NCI-H146 (cell line): ENCODE results near the gene MNAT1.
A peak's percentile ranks its signal among the peaks of the same experiment; 100 is the strongest.
"Not testable (repeated sequence)": the region's sequence is repeated elsewhere in the genome, so short reads cannot be mapped to it uniquely, and the experiment has no call there.

ENCODE experiments used
- DNase-seq: peaks from one replicate; lab custom pipeline; 2025; lab: John Stamatoyannopoulos, UW

MNAT1 gene

DNA sequence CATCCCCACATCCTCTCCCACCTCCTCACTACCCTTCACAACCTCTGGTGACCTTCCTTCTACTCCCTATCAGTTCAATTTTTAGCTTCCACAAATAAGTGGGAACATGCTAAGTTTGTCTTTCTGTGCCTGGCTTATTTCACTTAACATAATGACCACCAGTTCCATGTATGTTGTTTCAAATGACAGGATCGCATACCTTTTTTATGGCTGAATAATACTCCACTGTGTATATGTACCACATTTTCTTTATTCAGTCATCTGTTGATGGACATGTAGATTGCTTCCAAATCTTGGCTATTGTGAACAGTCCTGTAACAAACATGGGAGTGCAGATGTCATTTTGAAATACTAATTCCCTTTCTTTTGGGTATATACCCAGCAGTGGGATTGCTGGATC, 147.7 kb downstream of the MNAT1 start:
- DNase-seq, result no peak

GRCh38 chr14:60884134-60884533, 149.6 kb downstream of the MNAT1 start:
- DNase-seq, result no peak

GRCh38 chr14:60890636-60891035, 156.1 kb downstream of the MNAT1 start:
- DNase-seq, result not testable (repeated sequence)

DNA sequence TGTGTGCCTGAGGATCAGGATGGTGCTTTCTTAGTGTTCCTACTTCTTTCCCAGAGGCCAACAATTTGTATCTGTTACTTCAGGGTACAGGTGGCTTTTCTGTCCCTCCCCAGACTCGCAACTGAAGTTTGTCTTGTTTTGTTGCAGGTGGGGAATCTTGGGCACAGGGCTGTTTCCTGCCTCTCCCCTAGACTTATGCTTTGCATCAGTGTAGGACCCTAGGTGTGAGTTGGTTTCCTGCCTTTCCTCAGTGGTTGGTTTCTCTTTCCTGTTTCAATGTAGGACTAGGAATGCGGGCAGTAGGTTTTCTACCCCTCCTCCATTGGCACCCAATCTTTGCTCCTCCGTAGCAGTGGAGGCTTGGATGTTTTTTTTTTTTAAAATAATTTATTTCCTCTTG, 159.3 kb downstream of the MNAT1 start:
- DNase-seq, result no peak

GRCh38 chr14:60904381-60904780, 169.8 kb downstream of the MNAT1 start:
- DNase-seq, result no peak

DNA sequence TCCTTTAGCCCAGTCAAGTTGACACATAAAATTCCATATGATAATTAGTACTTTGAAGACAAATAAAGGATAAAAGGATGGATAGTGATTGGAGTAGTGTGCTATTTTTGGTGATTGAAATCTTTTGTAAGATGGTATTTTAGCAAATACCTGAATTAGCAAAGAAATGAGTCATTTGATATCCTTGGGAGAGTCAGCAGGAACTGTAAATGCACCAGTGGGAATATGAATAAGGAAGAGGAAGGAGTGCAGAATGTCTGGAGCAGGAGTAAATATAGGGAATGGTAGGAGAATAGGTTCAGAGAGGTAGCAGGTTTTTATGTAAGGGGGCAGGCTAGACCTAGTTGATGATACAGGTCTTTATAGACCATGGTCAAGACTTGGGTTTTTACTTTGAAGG, 171.4 kb downstream of the MNAT1 start:
- no peak for DNase-seq

- no peak for DNase-seq
Measured at GRCh38 chr14:60915781-60916180, 181.2 kb downstream of the MNAT1 start.

GRCh38 chr14:60922050-60922449, 187.5 kb downstream of the MNAT1 start:
- no peak for DNase-seq

DNA sequence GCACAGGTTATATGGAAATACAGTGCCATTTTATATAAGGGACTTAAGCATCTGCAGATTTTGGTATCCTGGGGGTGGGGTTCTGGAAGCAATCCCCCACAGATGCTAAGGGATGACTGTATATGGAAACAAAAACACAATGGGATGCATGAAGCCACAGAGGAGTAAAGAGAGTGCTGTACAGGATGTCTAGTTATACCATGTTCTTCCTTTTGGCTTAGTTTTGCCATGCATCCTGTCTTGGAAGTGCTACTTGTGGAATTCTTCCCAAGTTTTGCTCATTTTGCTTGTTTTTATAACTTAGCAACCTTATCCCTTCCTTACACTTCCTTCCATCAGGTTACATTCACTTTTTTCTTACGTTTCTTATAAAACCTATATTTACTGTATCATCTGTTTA, 190.7 kb downstream of the MNAT1 start:
- no peak for DNase-seq

DNA sequence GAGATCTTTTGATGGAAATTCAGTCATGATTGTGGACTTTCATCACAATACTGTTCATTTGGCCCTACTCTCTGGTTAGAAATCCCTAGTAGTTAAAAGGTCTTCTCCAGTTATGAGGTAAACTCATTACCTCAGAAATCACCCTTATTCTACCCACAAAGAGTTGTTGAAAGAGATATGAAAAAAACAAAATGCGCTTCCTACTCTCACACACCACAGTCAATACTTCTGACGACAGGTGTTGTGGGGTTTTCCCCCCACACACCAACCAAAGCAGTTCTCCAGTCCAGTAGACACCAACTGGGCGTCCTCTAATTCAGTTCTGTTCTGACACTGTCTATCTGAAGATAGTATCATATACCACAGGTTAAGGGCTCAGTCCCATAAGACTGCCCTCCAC, 191.4 kb downstream of the MNAT1 start:
- DNase-seq, result no peak

GRCh38 chr14:60931218-60931617, 196.7 kb downstream of the MNAT1 start:
- peak; percentile 76 for DNase-seq

DNA sequence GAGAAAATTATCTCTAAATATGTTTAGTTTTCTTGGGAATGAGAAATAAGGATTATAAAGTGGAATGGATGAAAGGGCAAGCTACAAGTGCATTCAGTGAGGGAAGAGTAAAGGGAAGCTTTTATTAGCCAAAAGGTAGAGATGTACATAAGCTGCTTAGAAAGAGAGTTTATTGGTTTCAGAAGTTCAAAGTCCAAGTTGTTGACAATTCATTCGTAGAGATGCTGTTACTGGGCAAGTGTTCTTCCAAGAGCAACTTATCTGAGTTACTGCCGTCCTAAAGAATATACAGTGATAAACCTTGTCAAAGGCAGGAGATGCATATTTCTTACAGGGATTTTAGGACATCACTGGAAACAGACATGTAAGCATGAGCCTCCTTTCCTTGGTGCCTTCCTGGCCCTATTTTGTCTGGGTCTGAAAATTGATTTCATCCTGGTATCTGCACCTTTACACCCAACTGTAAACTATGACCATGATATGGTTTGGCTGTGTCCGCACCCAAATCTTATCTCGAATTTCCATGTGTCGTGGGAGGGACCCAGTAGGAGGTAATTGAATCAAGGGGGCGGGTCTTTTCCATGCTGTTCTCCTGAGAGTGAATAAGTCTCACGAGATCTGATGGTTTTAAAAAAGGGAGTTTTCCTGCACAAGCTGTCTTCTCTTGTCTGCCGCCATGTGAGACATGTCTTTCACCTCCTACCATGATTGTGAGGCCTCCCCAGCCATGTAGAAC, 199.5 kb downstream of the MNAT1 start:
- DNase-seq, result no peak

DNA sequence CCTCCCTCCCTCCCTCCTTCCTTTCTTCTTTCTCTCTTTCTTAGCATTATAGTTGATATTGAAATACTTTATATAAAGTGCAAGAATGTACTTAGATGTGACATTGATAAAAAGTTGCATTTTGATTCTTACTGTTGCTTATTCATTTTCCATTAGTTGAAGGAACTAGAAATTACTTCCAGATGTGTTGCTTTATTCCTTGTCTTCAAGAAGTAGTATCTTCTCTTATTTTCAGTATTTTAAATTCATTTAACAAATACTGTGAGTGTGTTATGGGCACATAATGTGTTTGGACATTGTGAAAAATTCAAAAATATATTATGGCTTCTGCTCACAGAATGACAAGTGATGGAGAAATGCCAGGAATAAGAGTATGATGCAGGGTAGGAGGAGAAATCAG, 200.8 kb downstream of the MNAT1 start:
- DNase-seq, result no peak

DNA sequence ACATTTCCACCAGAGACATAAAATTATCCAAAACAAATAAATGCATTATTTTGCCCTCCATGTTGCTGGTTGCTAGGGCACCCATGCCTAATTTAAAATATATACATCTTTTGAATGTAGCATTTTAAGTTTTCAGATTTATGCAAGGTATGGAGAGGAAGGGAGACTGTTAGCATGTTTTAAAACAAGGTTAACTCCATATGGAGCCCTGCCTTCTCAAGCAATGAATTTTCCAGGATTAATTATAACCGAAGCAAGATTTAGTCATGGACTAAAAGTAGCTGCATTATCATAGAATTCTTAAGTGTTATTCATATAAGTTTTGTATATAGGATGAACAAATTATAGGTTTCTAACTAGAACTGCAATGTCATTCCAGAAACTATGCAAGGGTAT, 209.1 kb downstream of the MNAT1 start:
- no peak for DNase-seq

DNA sequence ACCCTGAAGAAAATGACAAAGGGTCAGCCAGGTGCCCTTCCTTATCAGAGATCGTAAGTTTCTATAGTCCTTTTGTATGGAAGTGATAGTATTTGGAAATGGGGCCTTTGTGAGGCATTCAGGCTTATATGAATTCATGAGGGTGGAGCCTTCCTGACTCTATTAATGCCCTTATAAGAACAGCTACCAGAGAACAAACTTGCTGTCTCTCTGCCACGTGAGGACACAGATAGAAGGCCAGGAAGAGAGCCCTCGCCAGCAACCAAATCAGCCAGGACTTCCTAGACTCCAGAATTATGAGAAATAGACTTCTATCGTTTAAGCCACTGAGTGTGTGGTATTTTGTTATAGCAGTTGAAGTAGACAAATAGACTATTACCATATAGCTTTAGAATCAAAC, 209.6 kb downstream of the MNAT1 start:
- DNase-seq, result peak; percentile 65

- no peak for DNase-seq
Measured at GRCh38 chr14:60945984-60946383, 211.4 kb downstream of the MNAT1 start.

- no peak for DNase-seq
Measured at GRCh38 chr14:60946773-60947172, 212.2 kb downstream of the MNAT1 start.

GRCh38 chr14:60951776-60952435, 217.3 kb downstream of the MNAT1 start:
- DNase-seq, result no peak

GRCh38 chr14:60956202-60956601, 221.6 kb downstream of the MNAT1 start:
- no peak for DNase-seq

- no peak for DNase-seq
Measured at GRCh38 chr14:60956632-60957031, 222.1 kb downstream of the MNAT1 start.

DNA sequence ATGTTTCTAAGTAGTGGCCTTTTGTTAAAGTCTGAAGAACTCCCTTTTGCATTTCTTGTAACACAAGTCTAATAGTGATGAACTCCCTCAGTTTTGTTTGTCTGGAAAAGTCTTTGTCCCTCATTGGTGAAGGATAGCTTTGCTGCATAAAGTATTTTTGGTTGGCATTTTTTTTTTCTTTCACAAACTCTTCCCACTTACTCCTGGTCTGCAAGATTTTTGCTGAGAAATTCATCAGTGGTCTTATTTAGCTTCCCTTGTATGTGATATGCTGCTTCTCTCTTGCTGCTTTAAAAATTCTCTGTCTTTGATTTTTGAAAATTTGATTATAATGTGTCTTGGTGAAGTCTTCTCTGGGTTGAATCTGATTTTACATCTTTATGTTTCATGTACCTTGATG, 223.6 kb downstream of the MNAT1 start:
- no peak for DNase-seq

DNA sequence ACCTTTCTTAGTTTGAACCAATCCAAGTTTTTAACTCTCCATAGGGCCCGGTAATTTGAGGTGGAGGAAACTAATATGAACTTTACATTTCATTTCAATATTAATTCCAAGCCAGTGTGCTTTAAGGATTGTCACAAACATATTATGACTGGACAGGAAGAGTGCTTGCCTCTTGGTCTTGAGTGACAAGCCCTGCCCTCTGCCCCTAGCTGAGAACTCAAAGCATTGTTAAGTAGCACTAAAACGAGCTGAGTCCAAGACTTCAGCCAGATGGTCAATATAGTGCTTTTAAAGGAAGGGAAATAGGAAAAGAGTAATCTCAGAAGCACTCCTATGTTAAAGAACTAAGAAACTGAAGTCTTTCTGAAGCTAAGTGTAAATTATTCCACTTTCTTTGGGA, 229.2 kb downstream of the MNAT1 start:
- no peak for DNase-seq

DNA sequence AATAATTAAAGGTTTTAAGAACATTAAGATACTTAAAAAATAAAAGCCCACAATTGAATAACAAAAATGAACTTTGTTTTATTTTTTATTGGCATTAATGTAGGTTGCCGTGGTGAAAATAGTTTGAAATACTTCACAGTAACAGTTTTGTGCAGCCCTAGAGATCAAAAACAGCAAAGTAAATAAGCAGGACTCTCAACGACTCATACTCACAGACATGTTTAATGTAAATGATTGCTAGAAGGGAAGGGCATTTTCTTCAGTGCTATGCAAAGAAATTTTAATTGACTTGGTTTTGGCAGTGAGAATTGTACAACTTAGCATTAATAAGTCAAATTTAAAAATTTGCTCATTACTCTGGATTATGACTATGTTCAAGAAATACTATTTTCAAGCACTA, 230.3 kb downstream of the MNAT1 start:
- no peak for DNase-seq

DNA sequence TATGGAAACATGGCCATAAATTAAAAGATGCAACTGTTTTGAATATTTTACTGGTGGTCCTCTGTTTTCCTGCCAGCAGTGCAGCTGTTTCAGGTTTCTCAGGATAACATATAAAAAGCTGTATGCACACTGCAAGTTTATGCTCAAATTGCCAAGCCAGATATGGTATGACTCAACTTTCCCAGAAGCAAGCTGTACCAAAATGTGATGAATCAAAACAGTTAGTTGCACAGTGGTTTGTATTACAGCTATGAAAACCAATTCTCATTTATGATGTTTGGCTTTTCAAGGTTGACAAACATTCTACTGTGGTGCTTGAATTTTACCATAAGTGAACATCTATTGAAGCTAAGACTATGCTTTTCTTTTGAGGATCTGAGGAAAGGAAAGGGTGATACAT, 230.8 kb downstream of the MNAT1 start:
- no peak for DNase-seq
